Measurements from ENCODE around the gene CCNA2. TPM values are rescaled to one million over a fixed set of nuclear protein-coding genes. Genes with fewer than 3 reads are reported as not detected.

CCNA2 gene
- polyA plus RNA-seq, 3 donors: 0.20 to 0.23 TPM; not detected in 1

DNA sequence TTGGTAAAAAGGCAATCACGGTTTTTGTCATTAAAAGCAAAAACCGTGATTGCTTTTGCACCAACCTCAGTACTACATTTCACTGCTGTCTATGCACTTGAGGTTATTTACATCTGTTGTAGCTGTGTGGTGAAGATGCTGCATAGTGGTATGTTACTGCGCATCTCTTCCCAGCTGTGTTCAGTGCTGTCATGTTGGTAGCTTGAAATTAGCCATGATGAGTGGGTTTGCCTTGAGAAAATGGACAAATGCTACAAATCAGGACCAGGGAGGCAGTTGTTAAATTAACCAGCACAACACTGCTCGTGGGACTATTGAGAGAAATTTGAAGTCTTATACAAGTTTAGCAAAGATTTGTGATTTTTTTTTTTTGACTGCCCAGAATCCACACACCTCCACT is 56.5 kb downstream of the CCNA2 start:
- no peaks in the 10 kb centered on the region for H3K79me2 ChIP-seq (ENCODE audit: insufficient read depth, low read length)
- Mint-ChIP-seq H3K36me3 (peaks cover 3% of the 10 kb centered on the region in 2 donors), H3K27me3 (ENCODE audit: low read depth in 3 of 3) (peaks cover 49 to 64% (median 54%) of the 10 kb centered on the region in 3 donors), H3K4me3 (no peak overlapping the region), H3K9me3 (peaks cover 0 to 7% (median 4%) of the 10 kb centered on the region in 7 donors), H3K27ac (no peak overlapping the region), H3K4me1 (peaks cover 4% of the 10 kb centered on the region)
- no peaks in the 10 kb centered on the region for H4K20me1 ChIP-seq (ENCODE audit: insufficient read depth, low read length)
- no peak overlapping the region for H2AFZ ChIP-seq (ENCODE audit: insufficient read depth, low read depth, low read length, poor library complexity, severe bottlenecking)
- no peak overlapping the region for H3K27ac ChIP-seq (ENCODE audit: low read depth in 1 of 2, low read length in 2 of 2)
- DNase-seq: no peak
- no peaks in the 10 kb centered on the region for H3K4me1 ChIP-seq (ENCODE audit: control insufficient read depth in 1 of 2, insufficient read depth in 2 of 2, low read length in 2 of 2)
- H3K27me3 ChIP-seq (ENCODE audit: control insufficient read depth in 2 of 2, insufficient read depth in 2 of 2, low read length in 2 of 2): peaks cover 37 to 51% of the 10 kb centered on the region in 2 donors
- H3K4me3 ChIP-seq (replicated peaks in 1 of 3; ENCODE audit: low read depth in 2 of 3, low read length in 3 of 3): no peak overlapping the region
- H3K36me3 ChIP-seq (replicated peaks in 1 of 2; ENCODE audit: control insufficient read depth in 1 of 2, insufficient read depth in 2 of 2, low read length in 2 of 2): no peaks in the 10 kb centered on the region
- no peak overlapping the region for H3K9ac ChIP-seq (ENCODE audit: insufficient read depth, low read length, poor library complexity, severe bottlenecking)
- WGBS (ENCODE audit: insufficient coverage): no CpG with 5 or more reads among the region's 4 CpGs
- no peak overlapping the region for H3K4me2 ChIP-seq (replicated peaks; ENCODE audit: extremely low read depth, low read length, poor library complexity, severe bottlenecking)
- intact Hi-C loops (cut with micrococcal nuclease): no loop called here
- TF ChIP-seq CTCF (IDR thresholded peaks at IDR 0.05): no peak
- H3K9me3 ChIP-seq (replicated peaks in 1 of 2; ENCODE audit: control insufficient read depth in 1 of 2, insufficient read depth in 1 of 2, low read length in 2 of 2): no peaks in the 10 kb centered on the region

Other genes with a start within 250 kb of the CCNA2 start
- 100 to 1,000 TPM; 312 to 796 (median 752) TPM for gene ANXA5, start 126.9 kb downstream of the CCNA2 start, polyA plus RNA-seq
- not detected for gene SMIM43, start 58.7 kb downstream of the CCNA2 start, polyA plus RNA-seq
- gene EXOSC9, start 22.6 kb downstream of the CCNA2 start, polyA plus RNA-seq: 10 to 100 TPM; 13.9 to 21.4 (median 21.3) TPM
- gene BBS7, start 46.6 kb upstream of the CCNA2 start, polyA plus RNA-seq: 1 to 10 TPM; 4.2 to 6.6 (median 5.5) TPM
- not detected for gene TRPC3, start 128.2 kb upstream of the CCNA2 start, polyA plus RNA-seq